HCT116 (cell line): ENCODE data around the gene C2. TPM values are rescaled to one million over a fixed set of nuclear protein-coding genes. Genes with fewer than 3 reads are reported as not detected.
"Not testable (repeated sequence)": the region's sequence is repeated elsewhere in the genome, so short reads cannot be mapped to it uniquely, and the experiment has no call there.

Experiments
- ATAC-seq: fragments of 200-7000 bp; cut with Tn5 transposase; 2 replicates; pipeline ENCODE4 v1.9.1; 2020; ENCODE audit warnings: mild to moderate bottlenecking, moderate library complexity
- BruUV-seq: library from RNA; stranded (reverse); fragments of 400-500 nt; replicated peaks from 2 replicates; lab custom pipeline; 2021; lab: Mats Ljungman, UMichigan
- CTCF ChIA-PET: fragments of 300-600 bp; sonication (Branson Sonifier 250); formaldehyde crosslinking; loops from one replicate; lab custom pipeline; 2021; ENCODE audit warnings: antibody characterized with exemption; lab: Charles Lee
- POLR2A ChIA-PET: fragments of 300-600, 350-600 bp; sonication (Branson Sonifier 250); formaldehyde crosslinking; loops from one replicate; lab custom pipeline; 2021; ENCODE audit warnings: antibody characterized with exemption; lab: Charles Lee
- RAD21 ChIA-PET, 2 experiments: fragments of 300-600 bp; sonication (Branson Sonifier 250); formaldehyde crosslinking; loops; one replicate each; lab custom pipeline; 2023; ENCODE audit warnings: low total read pairs in 2 of 2; ENCODE audit not compliant: uncharacterized antibody in 2 of 2, unreplicated experiment in 2 of 2, low non-redundant PET in 1 of 2; lab: Charles Lee
- DNase-seq: peaks from one replicate; pipeline ENCODE4 v3.0.0-alpha.2; 2010; ENCODE audit warnings: low read depth, low spot score
- H2AFZ ChIP-seq: fragments of 200-600 bp; shearing (Covaris generic), sonication (generic); 2 replicates; pipeline ENCODE4 v1.6.1; 2017; ENCODE audit warnings: low read depth, mixed run types, mixed read lengths, antibody characterized with exemption, low read length; ENCODE audit not compliant: poor library complexity, severe bottlenecking
- H3K27ac ChIP-seq: 2 replicates; pipeline ENCODE4 v1.5.1; 2012; ENCODE audit warnings: low read depth, low read length
- H3K27me3 ChIP-seq: fragments of 200-600 bp; sonication (generic); 2 replicates; pipeline ENCODE4 v1.6.1; 2016; ENCODE audit warnings: mixed run types, low read length, mixed read lengths; ENCODE audit not compliant: insufficient read depth
- H3K36me3 ChIP-seq, 2 experiments: fragments of 200-500 bp in 1 of 2; fragments of 200-600 bp in 1 of 2; sonication (Bioruptor generic) in 1 of 2; sonication (generic) in 1 of 2; 2 replicates each; pipeline versions ENCODE4 v1.5.1 to v1.6.1; 2014 to 2016; ENCODE audit warnings: low read length in 2 of 2, inconsistent platforms in 1 of 2, mixed read lengths in 1 of 2, mixed run types in 1 of 2; ENCODE audit not compliant: insufficient read depth in 2 of 2, control insufficient read depth in 1 of 2
- H3K4me1 ChIP-seq, 2 experiments: fragments of 200-600 bp in 1 of 2; sonication (generic) in 1 of 2; 2 replicates each; pipeline versions ENCODE4 v1.5.1 to v1.6.1; 2012 to 2017; ENCODE audit warnings: low read length in 2 of 2, inconsistent platforms in 1 of 2, mild to moderate bottlenecking in 1 of 2, mixed read lengths in 1 of 2, mixed run types in 1 of 2, moderate library complexity in 1 of 2; ENCODE audit not compliant: insufficient read depth in 2 of 2, control insufficient read depth in 1 of 2
- H3K4me2 ChIP-seq: fragments of 200-600 bp; sonication (generic); 2 replicates; pipeline ENCODE4 v1.6.1; 2017; ENCODE audit warnings: mixed run types, low read length, mixed read lengths
- H3K4me3 ChIP-seq, 2 experiments: fragments of 200-600 bp in 1 of 2; sonication (generic) in 1 of 2; replicated peaks in 1 of 2; 2 replicates each; pipeline ENCODE4 v1.5.1; 2011 to 2016; ENCODE audit warnings: low read length in 2 of 2, control low read depth in 1 of 2, low read depth in 1 of 2, mild to moderate bottlenecking in 1 of 2, mixed read lengths in 1 of 2, mixed run types in 1 of 2
- H3K79me2 ChIP-seq: fragments of 200-600 bp; sonication (generic); 2 replicates; pipeline ENCODE4 v1.6.1; 2017; ENCODE audit warnings: mild to moderate bottlenecking, mixed run types, low read length, moderate library complexity, mixed read lengths; ENCODE audit not compliant: insufficient read depth
- H3K9ac ChIP-seq: fragments of 200-600 bp; sonication (generic); 2 replicates; pipeline ENCODE4 v1.6.1; 2016; ENCODE audit warnings: low read length, mixed read lengths
- H3K9me2 ChIP-seq: fragments of 200-600 bp; sonication (generic), shearing (Covaris generic); 2 replicates; pipeline ENCODE4 v1.6.1; 2017; ENCODE audit warnings: mixed run types, mild to moderate bottlenecking, moderate library complexity; ENCODE audit not compliant: insufficient read depth
- H3K9me3 ChIP-seq, 2 experiments: fragments of 200-500 bp in 1 of 2; fragments of 200-600 bp in 1 of 2; sonication (Bioruptor generic) in 1 of 2; sonication (generic) in 1 of 2; 2 replicates each; pipeline ENCODE4 v1.6.1; 2014 to 2017; ENCODE audit warnings: low read length in 2 of 2, mixed read lengths in 2 of 2, inconsistent platforms in 1 of 2, low read depth in 1 of 2, mild to moderate bottlenecking in 1 of 2, mixed run types in 1 of 2, moderate library complexity in 1 of 2; ENCODE audit not compliant: control insufficient read depth in 1 of 2, insufficient read depth in 1 of 2
- H4K20me1 ChIP-seq: fragments of 200-600 bp; sonication (generic), shearing (Covaris generic); 2 replicates; pipeline ENCODE4 v1.6.1; 2017; ENCODE audit warnings: mixed run types, mild to moderate bottlenecking, moderate library complexity; ENCODE audit not compliant: insufficient read depth
- MAX ChIP-seq: IDR thresholded peaks from 2 replicates; pipeline ENCODE4 v1.6.1; 2012
- POLR2A ChIP-seq: IDR thresholded peaks from 2 replicates; pipeline ENCODE4 v1.7.0; 2011; ENCODE audit warnings: borderline replicate concordance; ENCODE audit not compliant: insufficient read depth, insufficient read length; ENCODE audit errors: extremely low read depth
- SP1 ChIP-seq: IDR thresholded peaks from 2 replicates; pipeline ENCODE4 v1.6.1; 2012; ENCODE audit warnings: low read depth
- YY1 ChIP-seq: IDR thresholded peaks from 2 replicates; pipeline ENCODE4 v1.6.1; 2011; ENCODE audit warnings: low read length, low read depth, moderate library complexity, mild to moderate bottlenecking; ENCODE audit not compliant: insufficient replicate concordance; ENCODE audit errors: extremely low read depth
- intact Hi-C: fragments of 100-400 bp; cut with micrococcal nuclease; formaldehyde crosslinking; loops from 2 replicates; pipeline ENCODE4 v1.10.0; 2022
- total RNA-seq: library from RNA; stranded (reverse); gene quantifications from one replicate; pipeline ENCODE4 v1.2.1, GENCODE V29; 2021; ENCODE audit not compliant: unreplicated experiment

Gene C2
- total RNA-seq, 1 experiment from 2014 or later: 3.1 TPM

GRCh38 chr6:31979238-31979898 is 51.9 kb downstream of the C2 start (continued):
- no peak for TF ChIP-seq YY1
- TF ChIP-seq POLR2A: no peak
- TF ChIP-seq MAX: no peak
- no peak for TF ChIP-seq SP1

DNA sequence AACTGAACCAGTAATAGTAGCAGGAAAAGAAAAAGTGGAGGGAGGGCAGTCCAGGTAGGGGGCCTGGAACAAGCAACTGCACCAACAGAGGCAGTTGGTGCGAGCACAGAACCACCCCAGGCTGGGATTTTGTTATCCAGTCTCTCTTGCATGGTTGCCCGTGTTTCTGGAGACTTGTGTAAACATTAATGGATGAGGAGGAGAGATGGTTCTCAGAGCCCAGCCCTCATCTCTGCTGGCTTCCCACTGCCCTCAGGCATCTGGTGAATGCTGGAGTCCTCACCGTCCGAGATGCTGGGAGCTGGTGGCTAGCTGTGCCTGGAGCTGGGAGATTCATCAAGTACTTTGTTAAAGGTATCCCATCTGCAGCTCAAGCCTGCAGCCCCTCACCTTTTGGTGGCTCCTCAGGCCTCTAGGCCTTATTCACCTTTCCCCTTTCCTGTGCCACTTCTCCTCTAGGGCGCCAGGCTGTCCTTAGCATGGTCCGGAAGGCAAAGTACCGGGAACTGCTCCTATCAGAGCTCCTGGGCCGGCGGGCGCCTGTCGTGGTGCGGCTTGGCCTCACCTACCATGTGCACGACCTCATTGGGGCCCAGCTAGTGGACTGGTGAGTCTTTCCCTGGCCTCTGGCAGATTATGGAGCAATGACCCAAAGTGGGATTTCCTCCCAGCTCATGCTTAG is 52.8 kb downstream of the C2 start:
- H3K9me3 ChIP-seq, H3K4me3 ChIP-seq, H2AFZ ChIP-seq, CTCF ChIA-PET, H3K79me2 ChIP-seq, H3K4me2 ChIP-seq, H3K9ac ChIP-seq, H4K20me1 ChIP-seq, RAD21 ChIA-PET, BruUV-seq, H3K27ac ChIP-seq, ATAC-seq, H3K36me3 ChIP-seq, intact Hi-C loops, H3K4me1 ChIP-seq, DNase-seq, H3K27me3 ChIP-seq, H3K9me2 ChIP-seq, POLR2A ChIA-PET: not testable (repeated sequence)

GRCh38 chr6:31980998-31981397 is 53.5 kb downstream of the C2 start:
- H3K4me1 ChIP-seq, intact Hi-C loops, POLR2A ChIA-PET, BruUV-seq, H3K36me3 ChIP-seq, H3K9ac ChIP-seq, H4K20me1 ChIP-seq, H3K27ac ChIP-seq, H3K27me3 ChIP-seq, ATAC-seq, H3K79me2 ChIP-seq, H3K4me3 ChIP-seq, H3K4me2 ChIP-seq, H3K9me2 ChIP-seq, RAD21 ChIA-PET, DNase-seq, CTCF ChIA-PET, H3K9me3 ChIP-seq, H2AFZ ChIP-seq: not testable (repeated sequence)

GRCh38 chr6:31981744-31982143 is 54.2 kb downstream of the C2 start, which contains the start of gene C4A:
C4A (plus strand) TSS chr6:31982057; CDS start chr6:31982108, 51 bp downstream.
- CTCF ChIA-PET: not testable (repeated sequence)

More at GRCh38 chr6:31981744-31982143, 54.2 kb downstream of the C2 start, which contains the start of gene C4A:
- H3K9me2 ChIP-seq, RAD21 ChIA-PET, H3K27me3 ChIP-seq, H3K4me3 ChIP-seq, H3K27ac ChIP-seq, H3K36me3 ChIP-seq, ATAC-seq, intact Hi-C loops, H3K9me3 ChIP-seq, H4K20me1 ChIP-seq, DNase-seq, BruUV-seq, H3K4me2 ChIP-seq, H3K4me1 ChIP-seq, H2AFZ ChIP-seq, H3K9ac ChIP-seq, POLR2A ChIA-PET, H3K79me2 ChIP-seq: not testable (repeated sequence)
